HG03103 (cell line): ENCODE data around the gene CDC6.

ENCODE experiments used
- ATAC-seq: cut with Tn5 transposase; IDR thresholded peaks from one replicate; pipeline ENCODE4 v1.9.1; 2021; ENCODE audit warnings: low read depth; ENCODE audit not compliant: unreplicated experiment

The CDC6 gene

DNA sequence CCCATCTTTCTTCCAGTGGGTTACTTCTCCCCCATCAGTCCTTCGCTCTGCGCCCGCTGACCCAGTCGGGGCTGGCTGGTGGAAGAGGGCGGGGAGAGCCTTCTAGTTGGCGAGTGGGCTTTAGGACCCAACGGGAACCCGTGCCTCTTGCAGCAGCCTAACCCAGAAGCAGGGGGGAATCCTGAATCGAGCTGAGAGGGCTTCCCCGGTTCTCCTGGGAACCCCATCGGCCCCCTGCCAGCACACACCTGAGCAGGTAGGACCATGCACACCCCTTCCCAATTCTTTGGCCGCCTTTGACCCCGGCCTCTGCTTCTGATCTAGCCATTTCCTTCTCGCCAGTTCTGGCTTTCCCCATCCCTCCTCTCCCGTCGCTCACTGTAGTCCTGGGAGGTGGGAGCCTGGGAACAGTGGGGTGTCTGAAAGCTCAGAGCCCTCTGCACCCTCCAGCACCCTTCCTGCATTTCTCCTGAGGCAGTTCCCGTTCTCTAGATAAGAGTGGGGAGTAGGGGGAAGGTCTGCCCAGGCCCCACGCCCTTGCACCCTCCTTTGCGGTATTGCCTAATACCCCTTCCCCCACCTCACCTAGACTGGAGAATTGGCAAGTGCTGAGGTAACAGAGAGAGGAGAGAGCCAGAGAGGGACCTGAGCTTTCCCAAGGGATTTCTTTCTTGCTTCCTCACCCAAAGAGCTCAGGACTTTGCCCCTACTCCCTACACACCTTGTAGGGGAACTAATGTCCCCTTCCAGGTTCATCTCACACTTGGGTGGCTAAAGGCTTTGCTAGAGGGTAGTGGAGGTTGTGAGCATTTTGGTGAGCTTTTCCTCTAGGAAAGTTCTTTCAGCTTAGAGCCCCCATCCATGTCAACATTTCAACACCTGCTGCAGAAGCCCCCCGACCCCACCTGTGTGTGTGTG is 21.6 kb downstream of the CDC6 start, which contains the start of gene RARA:
Gene RARA, plus strand, starts transcription at position 150 of the 918 bp plus-strand sequence. CDS start 22,039 bp downstream, outside the sequence.
- no peak for ATAC-seq

DNA sequence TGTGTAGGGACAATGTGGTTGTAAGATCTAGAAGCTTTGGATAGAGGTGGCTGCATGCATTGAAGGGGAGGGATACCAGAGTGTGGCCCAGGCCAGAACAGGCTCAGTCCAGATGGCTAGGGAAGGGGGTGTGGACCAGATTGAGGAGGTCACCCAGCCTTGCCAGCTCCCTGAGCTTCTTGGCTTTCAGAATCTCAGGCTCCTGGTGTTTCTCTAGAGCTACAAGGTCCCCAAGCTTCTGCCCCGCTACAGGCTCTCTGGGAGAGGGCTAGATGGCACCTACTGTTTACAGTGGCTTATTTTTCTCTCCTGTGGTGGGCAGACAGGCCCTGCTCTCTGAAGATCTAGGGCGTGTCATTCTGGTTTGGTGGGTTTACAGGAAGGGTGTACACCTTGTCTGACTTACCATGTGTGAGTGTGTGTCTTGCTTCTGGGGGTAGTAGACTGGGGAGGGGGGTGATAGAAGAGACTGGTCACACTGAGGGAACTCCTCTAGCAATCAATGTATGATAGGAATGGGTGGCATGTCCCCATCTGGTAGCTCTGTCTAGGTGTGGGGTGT is 22.4 kb downstream of the CDC6 start:
- ATAC-seq, result no peak

DNA sequence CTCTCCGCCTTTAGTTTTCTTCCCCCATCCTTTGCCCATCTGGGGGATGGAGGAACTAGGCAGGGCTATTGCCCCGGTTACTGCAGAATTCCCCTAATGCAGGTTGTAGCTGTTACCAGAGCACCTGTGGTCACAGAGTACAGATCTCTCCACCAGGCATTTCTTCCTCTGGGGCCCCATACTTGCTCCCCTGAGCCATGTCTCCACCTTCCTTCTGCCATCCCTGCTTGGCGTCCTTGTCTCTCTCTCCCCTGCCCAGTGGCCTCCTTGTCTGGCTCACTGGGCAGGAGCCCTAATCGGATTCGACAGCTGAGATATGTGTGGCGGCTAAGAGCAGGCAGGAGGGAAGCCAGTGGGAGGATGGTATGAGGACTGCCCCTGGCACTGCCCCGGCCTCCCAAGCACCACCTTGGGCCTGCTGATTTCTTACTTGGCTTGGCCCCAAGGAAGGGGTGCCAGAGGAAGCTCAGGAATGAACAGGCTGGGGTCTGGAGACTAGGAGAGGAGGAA is 23.3 kb downstream of the CDC6 start:
- ATAC-seq, result no peak

DNA sequence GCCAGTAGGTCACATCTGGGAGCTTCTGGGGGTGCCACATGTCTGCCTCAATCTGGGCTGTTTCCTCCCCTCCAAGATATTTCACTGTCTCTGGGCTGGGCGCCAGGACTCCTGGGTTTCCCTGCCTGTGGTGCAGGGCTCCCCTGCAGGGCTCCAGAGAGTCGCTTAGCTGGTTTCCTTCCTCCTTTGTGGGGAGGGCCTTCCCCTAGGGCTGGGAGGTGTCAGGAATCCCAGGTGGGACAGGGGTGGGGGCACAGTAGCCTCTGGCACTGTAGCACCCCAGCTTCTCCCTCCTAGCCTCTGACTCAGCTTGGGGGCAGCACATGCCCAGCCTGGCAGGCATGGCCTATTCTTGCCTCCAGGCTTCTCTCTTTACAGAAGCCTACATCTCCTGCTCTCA is 23.9 kb downstream of the CDC6 start:
- no peak for ATAC-seq

DNA sequence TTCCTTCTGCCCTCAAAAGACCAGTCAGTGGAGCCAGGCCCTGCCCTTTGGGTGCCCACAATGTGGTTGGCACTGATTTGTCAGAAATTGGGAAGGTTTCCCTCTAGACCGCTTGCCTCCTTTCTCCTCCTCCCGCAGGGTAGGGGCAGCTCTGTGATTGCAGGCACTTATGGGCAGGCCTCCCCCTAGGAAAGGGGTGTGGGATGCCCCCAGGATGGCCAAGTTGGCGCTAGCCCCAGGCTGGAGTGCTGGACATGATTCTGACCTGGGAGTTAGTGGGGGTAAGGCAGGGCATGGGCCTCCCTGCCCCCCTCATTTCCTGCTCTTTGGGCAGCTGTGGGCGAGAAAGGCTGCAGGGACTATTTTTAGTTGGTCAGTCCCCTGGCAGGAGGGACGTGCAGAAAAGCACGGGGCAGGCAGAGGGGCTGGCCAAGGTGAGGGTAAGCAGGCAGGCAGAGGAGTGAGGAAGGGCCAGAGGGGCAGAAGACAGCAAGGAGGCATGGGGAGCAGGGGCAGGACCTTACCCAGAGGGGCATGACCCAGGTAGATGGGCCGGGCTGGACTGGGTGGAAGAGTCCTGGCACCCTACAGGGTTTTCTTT is 24.6 kb downstream of the CDC6 start:
- no peak for ATAC-seq

DNA sequence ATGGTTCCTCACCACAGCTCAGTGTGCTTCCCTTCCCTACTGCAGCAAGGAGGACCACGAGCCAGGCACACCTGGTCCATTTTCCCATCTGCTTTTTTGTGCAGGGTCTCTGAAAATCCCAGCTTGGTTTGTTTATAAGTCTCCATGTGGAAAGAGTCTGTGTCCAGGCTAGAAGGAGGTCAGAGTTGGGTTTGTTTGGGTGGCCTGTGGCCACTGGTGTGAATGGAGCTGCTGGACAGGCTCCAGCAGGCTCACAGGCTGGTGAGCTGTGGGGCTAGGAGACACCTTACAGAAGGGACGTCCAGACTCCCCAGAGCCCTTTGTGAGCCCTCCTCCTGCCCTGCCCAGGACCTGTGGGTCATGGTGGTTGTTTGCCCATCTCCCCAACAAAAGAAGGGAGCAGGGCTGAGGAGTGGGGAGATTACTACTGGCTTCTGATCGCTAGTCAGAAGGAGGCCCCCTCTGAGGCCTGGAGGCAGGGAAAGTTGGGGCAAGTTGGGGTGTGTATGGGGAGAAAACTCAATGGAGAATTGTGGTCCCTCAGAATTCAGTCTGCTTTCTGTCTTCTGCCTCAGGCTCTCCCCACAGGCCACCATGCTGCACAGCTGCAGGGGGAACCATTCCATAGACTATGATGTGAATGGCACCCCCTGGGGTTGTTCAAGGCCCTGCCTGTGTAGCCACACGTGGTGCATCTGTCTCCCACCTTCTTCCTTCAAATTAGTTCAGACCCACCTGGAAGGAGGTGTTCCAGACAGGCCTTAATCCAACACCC is 25.4 kb downstream of the CDC6 start:
- ATAC-seq, result no peak

DNA sequence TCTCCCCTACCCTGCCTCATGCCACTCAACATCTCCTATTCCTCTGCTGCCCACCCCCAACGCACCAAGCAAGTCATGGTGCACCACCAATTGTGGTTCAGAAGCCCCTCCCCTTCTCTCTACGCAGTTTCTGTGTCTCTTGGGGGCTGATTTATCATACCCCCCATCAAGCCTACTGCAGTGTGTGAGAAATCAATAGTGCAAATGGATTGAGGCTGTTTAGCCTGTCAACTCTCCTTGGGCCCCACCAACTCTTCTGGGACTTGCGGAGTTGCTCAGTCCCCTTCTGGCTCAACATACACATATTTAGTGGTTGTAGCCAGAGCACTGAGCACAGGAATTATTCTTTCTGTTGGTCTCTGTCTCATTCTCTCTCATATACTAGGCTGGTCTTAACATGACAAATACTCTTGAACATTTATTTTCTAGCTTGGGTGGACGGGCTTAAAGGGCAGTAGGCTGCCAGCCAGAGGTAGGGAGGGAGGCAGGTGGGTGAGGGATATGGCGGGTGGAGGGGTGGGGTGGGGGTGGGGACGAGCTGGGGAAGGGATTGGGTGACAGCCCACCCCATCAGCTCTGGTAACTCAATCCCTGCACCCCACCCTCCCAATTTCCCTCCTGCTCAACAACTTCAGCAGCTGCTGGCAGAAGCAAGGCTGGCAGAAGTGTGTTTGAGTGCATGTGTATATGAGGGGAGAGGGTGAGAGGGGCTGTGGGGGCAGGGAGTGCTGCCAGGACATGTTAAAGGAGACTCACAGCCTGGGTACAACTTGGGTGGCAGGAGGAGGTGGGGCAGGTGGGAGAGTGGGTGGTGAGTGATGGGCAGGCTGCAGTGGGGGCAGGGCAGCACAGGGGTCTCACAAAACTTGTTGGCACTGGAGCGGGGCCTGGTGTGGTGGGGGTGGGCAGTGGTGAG is 26.2 kb downstream of the CDC6 start:
- ATAC-seq, result no peak

DNA sequence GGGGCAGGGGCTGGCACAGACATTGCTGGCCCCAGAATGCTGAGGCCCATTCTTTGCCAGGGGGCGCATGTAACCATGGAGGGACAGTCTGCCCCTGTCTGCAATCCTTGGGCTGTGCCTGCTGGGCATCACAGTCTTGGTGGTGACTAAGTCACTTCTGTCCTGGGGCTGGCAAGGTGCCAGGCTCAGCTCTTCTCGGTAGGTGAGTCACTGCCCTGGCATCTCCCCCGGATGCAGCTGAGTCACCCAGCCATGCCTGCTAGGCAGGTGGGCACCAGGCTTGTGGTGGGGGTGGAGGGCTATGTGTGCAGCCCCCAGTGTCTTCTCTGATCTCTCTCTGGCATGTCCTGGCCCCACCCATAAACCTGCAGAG is 26.9 kb downstream of the CDC6 start:
- ATAC-seq, result no peak

DNA sequence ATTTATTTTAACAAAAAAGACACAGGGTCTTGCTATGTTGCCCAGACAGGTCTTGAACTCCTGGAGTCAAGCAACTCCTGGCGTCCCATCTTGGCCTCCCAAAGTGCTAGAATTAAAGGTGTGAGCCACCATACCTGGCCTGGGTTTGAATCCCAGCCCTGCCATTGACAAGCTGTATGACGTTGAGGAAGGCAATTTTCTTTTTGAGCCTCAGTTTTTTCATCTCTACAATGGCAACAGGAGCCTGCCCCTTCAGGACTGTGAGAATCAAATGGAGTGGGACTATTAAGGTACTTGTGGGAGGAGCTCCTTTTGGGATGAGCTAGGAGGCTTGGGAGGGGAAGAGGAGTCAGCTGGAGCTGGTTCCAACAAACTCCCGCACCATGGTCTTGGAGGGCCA is 27.5 kb downstream of the CDC6 start:
- ATAC-seq, result no peak

DNA sequence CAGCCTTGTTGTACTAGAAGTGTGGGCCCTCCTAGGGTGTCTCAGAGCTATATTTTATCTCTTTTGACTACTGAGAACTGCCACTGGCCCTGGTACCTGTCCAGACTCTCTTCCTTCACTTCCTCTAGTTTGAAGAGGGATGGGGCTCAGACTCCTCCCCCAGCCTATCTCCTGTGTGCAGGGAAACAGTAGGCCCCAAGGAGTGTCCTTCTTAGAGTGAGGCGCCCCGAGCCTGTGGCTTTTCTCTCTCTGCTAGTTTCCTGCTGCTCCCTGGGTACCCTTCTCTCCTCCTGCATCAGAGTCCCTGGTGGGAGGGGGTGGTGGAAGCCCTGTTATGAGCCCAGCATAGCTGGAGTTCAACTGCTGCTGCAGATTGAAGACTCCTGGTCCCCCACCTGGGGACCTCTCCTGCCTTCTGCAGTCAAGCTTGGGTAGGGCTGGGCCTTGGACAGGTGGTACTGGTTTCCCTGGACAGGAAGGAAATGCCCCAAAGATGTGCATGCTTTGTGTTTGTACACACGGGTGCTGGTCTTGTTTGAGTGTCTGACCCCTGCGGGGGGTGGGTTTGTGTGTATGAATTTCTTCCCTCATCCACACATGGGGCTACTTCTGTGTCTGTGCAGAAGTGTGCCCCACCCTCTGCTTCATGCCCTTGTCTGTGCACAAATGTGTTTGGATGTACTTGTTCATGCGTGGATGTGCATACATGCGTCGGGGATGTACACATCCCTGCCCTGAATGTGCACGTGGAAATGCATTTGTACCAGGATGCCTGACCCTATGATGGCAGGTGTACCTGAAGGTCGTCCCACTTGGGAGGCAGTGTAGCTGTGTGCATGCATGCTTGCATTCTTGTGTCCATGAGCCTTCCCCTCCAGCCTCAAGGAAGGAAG is 28.2 kb downstream of the CDC6 start:
- ATAC-seq, result no peak

DNA sequence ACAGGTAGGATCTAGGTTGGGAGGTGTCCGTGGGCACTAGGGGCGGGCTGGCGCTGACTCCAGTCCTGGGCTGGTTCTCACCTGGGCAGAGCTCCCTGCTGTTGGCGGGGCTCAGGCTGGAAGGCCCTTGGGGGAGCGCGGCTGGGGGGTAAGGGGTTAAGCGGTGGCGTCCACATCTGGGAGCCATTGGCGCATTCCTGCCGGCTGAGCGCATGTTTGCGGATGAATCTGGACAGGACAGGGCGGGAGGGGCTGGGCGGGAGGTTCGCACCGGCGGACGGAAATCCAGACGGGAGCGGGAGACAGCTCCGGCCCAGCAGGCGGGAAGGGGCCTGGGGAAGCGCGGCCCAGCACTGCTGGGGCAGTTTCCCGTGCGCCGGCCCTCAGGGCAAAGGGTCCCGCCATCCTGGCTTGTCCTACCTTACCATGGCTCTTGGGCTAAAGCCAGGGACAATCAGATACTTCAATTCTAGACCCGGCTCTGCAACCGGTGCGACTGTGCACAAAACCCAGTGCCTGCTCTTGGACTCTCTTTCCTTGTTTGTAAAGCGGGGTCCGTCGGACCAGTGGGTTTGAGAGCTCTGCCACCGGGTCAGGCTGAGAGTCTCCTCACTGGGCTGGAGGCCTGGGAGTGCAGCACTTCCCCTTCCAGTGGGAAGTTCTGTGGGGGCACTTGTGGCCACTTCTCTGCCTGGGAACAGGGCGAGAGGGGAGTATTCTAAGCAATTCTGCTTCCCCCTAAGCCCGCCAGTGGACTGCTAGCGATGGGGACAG is 29.1 kb downstream of the CDC6 start:
- no peak for ATAC-seq

DNA sequence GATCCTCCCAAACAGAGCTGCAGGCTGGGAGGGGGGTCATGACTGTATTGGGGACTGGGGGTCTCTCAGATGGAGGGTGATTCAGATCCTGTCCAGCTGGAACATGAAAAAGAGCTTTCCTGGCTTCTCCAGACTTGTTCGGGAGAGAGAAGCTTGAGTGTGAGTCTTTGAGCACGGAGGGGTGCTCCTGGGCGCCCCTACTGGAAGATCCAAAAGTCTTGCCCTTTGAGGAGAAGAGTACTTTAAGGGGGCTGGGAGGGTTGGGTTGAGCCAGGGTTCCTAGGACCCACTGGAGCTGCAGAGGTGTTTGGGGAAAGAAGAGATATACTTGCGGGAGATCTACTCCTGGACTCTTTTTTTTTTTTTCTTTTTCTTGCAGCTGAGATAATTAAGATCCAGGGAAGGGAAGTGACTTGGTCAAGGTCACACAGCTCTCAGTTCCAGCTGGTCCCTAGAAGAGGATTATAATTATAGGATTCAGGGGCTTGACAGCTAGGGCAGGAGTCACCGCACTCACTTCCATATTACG is 29.7 kb downstream of the CDC6 start:
- ATAC-seq, result no peak

DNA sequence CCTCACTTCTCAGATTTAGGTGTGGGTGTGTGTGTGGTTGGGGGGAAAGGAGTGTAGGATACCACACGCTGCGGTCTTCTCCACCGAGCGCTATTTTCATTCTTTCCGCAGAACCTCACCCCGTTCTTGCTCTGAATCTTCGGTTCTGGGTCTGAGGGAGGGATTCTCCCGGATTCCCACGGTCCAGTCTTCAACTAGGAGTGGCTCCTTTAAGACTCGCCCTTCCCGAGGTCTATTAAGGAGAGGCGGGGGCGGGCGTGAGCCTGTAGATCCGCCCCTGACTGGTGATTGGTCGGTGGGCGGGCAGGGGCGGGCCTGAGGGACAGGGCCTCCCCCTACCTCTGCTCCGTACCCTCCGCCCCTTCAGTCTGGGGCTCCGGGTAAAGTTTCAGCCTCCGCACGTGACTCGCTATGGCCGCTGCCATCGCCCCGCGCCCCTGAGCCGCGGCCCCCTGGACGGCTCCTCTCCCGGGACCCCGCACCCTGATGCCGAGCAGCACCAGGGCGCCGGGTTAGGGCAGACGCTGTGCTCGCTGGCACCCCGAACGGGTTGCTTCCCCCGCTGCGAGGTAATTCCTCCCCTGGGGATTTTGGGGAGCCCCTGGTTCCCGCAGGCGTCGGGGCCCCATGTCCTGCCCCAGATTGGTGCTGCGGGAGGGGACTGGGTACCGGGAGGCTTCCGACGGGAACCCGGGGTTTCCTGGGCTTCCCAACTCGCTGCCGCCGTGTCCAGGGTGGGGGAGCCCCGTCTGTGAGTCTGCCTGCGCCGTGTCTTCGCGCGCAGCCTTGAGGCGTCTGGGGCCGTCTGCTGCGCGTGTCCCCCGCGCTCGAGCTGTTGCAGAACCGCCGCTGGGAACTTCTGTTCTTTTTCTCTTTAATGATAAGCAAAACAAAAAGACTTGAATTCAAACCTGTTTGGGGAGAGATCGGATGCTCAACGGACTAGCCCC is 30.5 kb downstream of the CDC6 start:
- peak; percentile 55 for ATAC-seq

DNA sequence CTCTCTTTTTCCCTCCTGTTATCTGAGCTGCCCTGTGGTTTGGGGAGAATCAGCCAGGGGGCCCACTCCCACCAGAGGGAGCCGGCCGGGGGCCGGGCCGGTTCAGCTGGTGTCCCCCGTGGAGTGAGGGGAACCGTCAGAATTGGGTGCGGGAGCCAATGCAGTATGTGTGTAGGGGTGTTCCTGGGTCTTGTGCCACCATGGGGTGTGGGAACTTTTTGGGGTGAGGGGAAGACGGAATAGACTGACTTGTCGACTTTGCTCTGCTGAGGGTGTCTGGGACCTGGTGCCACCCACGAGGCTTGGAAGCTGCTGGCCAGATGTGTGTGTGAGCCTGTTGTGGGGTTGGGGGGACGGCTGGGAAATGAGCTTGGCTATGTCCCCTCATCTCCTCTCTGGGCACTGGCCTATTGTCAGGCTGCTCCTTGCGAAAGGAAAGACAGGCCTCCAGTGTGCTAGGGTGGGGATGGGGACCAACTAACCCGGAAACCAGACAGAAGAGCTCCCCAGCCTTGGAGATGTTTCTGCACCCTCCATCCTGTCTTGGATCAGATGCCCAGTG is 31.2 kb downstream of the CDC6 start:
- no peak for ATAC-seq

DNA sequence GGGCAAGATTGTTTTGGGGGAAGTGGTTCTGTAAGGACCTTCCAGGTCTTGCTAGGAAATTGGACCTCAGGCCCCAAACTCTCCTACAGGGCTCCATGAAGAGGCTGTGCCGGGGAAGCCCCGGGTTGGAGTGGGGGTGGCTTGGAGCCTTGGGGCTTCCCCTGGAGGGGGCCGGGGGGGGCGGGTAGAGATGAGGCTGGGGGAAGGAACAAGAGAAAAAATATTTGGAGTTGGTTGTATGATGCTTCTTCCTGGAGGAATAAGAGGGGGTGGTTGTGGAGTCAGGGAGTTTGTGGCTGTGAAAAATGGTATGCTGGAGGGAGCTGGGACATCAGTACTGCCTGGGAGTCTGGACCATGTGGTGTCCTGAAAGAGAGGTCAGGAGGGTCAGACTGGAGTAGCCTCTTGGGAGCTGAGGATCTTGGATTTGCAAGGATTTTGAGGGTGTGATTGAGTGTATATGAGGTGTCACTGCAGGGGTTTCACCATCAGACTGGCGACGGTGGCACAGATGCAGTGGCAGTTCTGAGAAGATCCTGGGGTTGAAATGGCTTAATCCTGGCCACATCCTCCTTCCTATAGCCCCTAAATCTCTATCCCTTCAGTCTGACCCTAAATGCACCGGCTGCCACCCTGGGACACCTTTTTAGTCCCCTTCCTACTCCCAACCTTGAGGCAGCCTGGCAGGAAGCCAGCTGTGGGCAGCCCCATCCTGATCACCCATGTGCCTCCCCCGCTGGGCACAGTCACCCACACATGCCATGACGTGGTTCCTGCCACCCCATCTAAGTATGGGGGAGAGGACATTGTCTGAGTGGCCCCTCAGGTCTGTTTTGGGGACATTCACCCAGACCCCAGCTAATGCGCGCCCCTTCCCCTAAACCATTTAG is 32.2 kb downstream of the CDC6 start:
- ATAC-seq, result no peak
